HG02981 (cell line): Measurements from ENCODE around the gene CCDC201.
"Not testable (repeated sequence)": the region's sequence is repeated elsewhere in the genome, so short reads cannot be mapped to it uniquely, and the experiment has no call there.

Experiments
- ATAC-seq: cut with Tn5 transposase; IDR thresholded peaks from one replicate; pipeline ENCODE4 v1.9.1; 2021; ENCODE audit warnings: mild to moderate bottlenecking, moderate library complexity; ENCODE audit not compliant: unreplicated experiment

The CCDC201 gene

DNA sequence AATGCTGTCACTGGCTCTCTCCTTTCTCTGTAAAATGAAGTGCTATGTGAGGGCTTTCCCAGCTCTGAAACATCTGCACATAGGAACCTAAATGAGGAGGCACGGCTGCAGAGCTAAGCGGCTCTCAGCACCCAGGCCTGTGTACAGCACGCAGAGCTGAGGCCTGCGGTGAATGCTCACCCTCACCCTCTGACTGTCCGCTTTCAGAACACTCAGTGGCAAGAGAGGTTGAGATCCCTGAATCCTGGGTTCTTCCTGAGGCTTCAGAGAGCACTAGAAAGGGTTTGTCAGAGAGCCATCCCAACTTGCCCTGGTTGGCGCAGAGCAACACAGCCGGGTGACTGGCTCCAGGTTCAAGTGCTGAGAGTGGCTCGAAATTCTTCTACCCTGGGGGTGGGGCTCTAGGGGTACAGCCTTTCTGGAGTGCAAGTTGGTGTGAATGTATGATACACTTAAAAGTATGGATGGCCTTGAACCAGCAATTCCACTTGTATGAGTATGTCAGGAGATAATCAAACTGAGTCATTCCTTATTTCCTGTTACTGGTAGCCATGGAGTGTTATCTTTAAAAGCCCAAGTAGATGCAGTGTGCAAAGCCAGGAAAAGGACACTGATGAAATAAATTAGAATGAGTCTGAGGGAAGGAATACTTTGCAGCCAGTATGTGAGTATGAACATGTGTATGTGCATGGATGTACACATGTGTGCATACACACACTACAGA, 1.7 kb upstream of the CCDC201 start:
- ATAC-seq = no peak

GRCh38 chr7:45873355-45873754, 473 bp upstream of the CCDC201 start:
- no peak for ATAC-seq

- ATAC-seq = no peak
Measured at GRCh38 chr7:45872116-45873034, 507 bp downstream of the CCDC201 start.

GRCh38 chr7:45869426-45869825, 3.5 kb downstream of the CCDC201 start:
- ATAC-seq = no peak

GRCh38 chr7:45867471-45867870, 5.4 kb downstream of the CCDC201 start:
- ATAC-seq = no peak

- no peak for ATAC-seq
Measured at GRCh38 chr7:45865594-45866410, 7.1 kb downstream of the CCDC201 start.

DNA sequence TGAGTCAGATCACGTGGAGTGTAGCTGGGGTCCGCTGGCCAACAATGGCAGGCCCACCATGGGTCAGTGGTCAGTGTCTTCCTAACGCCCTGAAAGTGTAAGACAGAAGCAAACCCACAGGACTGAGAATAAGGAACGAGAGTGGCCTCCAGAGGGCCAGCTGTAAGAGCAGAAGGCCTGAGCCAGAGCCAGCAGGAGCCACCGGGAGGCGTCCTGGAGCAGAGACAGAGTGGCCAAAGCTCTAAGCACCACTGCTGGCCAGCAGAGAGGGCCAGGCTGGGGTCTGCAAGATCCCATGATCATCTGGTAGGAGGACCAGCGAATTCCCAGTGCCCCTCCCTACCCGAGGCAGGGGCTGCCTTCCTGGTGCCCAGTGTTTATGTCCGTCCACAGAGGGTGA, 9.2 kb downstream of the CCDC201 start:
- ATAC-seq = no peak

DNA sequence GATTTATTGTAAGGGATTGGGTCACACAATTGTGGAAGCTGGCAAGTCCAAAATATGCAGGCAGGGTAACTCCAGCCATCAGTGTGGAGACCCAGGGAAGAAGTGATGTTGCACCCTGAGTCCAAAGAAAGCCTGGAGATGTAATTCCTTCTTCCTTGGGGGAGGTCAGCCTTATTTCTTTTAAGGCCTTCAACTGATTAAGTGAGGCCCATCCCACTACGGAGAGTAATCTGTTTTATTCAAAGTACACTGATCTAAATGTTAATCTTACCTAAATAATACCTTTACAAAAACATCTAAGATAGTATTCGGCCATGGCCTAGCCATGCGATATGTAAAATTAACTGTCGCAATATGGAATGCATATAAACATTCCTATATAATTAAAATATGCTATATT, 16.0 kb downstream of the CCDC201 start:
- ATAC-seq = not testable (repeated sequence)

- ATAC-seq = not testable (repeated sequence)
Measured at GRCh38 chr7:45855680-45856079, 17.2 kb downstream of the CCDC201 start.

GRCh38 chr7:45853491-45853890, 19.4 kb downstream of the CCDC201 start:
- not testable (repeated sequence) for ATAC-seq

DNA sequence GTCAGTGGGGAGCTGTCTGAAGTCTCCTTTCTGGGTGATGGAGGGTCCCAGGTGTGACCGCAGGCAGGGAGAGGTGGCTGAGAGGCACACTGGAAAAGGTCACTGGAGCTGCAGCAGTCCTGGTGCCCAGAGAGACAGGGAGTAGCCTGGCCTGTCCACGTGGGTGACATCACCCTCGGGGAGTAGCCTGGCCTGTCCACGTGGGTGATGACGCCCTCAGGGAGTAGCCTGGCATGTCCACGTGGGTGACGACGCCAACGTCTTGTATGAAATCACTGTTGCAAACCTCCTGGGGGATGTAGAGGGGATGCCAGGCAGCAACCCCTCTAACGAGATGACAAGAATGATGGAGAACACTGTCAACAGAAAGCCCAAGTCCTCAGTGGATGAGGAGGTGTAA, 19.9 kb downstream of the CCDC201 start:
- ATAC-seq = not testable (repeated sequence)

DNA sequence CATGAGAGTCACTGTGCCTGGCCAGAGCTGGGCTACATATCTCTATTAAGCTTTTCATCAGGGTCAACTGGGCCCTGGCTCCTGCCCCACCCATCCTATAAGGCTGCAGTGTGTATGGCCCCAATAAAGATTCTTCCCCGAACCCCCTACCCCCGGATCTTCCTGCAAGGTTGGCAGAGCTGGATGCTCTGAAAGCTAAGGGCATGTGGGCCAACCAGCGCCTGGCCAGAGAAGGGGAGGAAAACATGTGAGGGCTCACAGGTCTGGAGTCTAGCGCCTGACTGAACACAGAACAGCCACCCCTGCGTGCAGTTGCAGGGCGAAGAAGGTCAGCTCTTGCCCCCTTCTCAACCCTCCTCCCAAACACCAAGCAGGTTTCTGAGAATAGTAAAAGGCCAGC, 24.1 kb downstream of the CCDC201 start:
- ATAC-seq = not testable (repeated sequence)

DNA sequence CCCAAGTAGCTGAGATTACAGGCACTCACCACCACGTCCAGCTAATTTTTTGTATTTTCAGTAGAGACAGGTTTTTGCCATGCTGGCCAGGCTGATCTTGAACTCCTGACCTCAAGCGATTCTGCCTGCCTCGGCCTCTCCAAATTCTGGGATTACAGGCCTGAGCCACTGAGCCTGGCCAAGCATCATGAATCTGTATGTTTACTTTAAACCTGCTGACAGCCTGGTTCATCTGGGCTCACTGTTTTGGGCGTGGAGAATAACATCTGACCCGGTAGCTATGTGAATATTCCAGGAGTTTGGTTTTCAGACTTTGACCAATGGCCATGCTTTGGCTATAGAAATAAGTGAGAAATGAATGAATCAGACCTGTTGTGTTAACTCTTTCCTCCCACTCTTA, 26.3 kb downstream of the CCDC201 start:
- not testable (repeated sequence) for ATAC-seq

DNA sequence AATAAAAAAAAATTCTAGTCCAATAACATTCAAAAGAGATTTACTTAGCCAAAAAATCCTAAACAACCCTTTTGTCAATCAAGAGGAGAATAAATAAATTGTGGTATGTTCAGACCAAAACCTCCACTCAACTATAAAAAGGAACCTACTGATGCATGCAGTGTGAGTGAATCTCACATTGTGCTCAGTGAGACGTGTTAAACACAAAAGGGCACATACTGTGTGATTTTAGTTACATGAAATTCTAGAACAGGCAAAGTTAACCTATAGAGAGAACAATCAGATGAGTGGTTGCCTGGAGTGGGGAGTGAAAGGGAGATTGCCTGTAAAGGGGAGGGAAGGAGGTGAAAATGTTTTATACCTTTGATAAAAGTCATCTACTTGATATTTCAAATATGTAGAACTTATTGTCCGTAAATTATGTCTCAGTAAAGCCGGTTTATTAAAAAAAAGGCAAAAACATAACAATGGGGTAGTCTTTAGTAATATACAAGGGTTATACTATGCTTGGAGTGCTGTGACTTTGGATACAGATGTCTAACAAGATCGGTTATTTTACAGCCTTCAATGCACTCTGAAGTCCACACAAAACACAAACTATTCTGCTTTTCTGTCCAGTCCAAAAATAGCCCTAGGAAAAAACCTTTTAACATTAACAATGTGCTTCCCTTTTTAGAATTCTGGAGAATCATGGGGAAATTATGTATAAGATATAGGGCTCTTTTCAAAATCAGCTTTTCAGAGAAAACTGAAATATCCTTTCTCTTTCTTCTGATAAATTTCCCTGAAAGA, 30.8 kb downstream of the CCDC201 start:
- ATAC-seq = not testable (repeated sequence)

DNA sequence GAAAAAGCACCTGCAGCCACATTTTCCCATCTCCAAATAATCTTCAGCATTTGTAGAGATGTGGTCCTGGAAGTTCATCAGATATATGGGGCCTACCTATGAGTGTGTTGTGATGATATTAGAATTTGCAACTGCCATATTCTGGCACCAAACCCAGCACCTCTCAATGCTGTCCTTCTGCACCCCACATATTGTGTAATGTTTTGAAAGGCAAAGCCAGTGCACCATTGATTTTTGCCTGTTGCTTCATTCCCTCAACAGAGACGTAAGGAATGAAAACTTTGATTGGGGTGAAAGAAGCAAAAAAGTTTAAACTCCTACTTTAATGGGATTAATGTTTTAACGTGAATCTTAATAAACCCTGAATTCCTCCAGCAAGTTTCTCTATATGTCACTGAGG, 34.0 kb downstream of the CCDC201 start:
- ATAC-seq = not testable (repeated sequence)

DNA sequence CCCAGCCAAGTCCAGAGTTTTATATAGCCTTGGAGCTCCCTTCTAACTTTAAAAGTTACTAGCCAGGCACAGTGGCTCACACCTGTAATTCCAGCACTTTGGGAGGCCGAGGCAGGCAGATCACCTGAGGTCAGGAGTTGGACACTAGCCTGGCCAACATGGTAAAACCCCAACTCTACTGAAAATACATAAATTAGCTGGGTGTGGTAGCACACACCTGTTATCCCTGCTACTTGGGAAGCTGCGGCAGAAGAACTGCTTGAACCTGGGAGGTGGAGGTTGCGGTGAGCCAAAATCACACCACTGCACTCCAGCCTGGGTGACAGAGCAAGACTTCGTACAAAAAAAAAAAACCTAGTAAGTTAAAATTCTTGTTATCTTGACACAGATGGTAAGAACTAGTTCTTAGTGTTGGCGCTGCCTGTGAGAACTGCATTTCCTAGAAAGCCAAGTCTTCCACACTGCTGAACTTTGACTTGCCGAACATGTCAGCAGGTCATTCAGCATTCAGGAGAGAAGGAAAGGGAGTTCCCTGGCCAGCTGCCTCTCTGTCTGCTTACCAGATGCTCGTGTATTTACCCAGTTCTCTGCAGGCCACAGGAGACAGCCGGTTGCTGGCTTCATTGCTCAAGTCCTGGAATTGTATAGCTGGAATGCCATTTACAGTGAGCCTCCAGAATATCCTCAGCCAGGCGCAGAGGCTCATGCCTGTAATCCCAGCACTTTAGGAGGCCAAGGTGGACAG, 40.3 kb downstream of the CCDC201 start:
- not testable (repeated sequence) for ATAC-seq

DNA sequence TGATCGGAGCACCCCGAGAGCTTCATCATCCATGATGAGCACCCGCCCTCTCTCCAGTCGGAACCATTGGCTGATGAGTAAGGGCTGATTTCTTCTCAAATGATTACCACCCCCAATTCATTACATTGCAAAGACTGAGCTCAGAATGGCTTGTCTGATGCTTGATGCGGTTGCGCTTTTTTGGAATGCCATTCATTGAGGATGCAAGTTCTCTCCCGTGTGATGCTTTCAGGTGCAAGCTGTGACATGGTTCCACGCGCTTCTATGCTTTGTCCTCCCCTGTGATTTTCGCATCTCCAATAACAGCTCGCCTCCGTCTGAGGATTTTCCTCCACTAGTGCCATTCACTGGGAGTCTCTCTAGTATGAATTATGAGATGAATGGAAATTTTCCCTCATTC, 43.0 kb downstream of the CCDC201 start:
- ATAC-seq = not testable (repeated sequence)

- ATAC-seq = not testable (repeated sequence)
Measured at GRCh38 chr7:45827731-45828130, 45.2 kb downstream of the CCDC201 start.

DNA sequence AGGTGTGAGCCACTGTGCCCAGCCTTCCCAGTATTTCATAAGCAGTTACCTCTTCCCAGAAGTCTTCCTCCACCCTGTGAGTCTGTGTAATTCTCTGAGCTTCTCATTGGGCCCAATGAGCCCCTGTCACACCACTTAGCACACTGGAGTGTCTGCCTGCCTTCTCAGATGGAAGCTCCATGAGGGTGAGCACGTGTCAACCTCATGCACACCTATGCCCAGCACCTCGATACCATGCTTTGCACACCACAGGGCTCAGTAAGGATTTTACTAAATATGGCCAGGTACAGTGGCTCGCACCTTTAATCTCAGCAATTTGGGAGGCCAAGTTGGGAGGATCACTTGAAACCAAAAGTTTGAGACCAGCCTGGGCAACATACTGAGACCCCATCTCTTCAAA, 46.3 kb downstream of the CCDC201 start:
- not testable (repeated sequence) for ATAC-seq

GRCh38 chr7:45818763-45819162, 54.1 kb downstream of the CCDC201 start:
- not testable (repeated sequence) for ATAC-seq
